Nephron (organoid): ENCODE measurements around the gene CTIF.
A peak's percentile ranks its signal among the peaks of the same experiment; 100 is the strongest.

Source experiments
- H3K27ac Mint-ChIP-seq, 3 experiments: 2 replicates each; pipeline ENCODE4 v1.8.0; 2020; ENCODE audit warnings: mixed read lengths in 3 of 3, mild to moderate bottlenecking in 2 of 3, moderate library complexity in 1 of 3
- H3K27me3 Mint-ChIP-seq: 2 replicates; pipeline ENCODE4 v1.8.0; 2021; ENCODE audit warnings: low read depth, mild to moderate bottlenecking, moderate library complexity, mixed read lengths
- H3K36me3 Mint-ChIP-seq: 2 replicates; pipeline ENCODE4 v1.8.0; 2020; ENCODE audit warnings: low read depth, mixed read lengths
- H3K4me1 Mint-ChIP-seq: 2 replicates; pipeline ENCODE4 v1.8.0; 2020; ENCODE audit warnings: mixed read lengths
- H3K4me3 Mint-ChIP-seq, 3 experiments: 2 replicates each; pipeline ENCODE4 v1.8.0; 2020; ENCODE audit warnings: mild to moderate bottlenecking in 3 of 3, mixed read lengths in 3 of 3, moderate library complexity in 2 of 3
- H3K9me3 Mint-ChIP-seq: 2 replicates; pipeline ENCODE4 v1.8.0; 2020; ENCODE audit warnings: mixed read lengths
- CTCF ChIP-seq, 3 experiments: fragments of 200-600 bp; sonication (generic); IDR thresholded peaks; one replicate each; pipeline ENCODE4 v1.5.0; 2021; ENCODE audit warnings: antibody characterized with exemption in 3 of 3; ENCODE audit not compliant: unreplicated experiment in 3 of 3

CTIF gene

GRCh38 chr18:48672671-48673340 lies 134.0 kb downstream of the CTIF start:
- no peak for TF ChIP-seq CTCF (IDR thresholded peaks at IDR 0.05; ENCODE audit: unreplicated experiment in 3 of 3)
- no peaks in the 10 kb centered on the region for H3K27me3 Mint-ChIP-seq
- H3K4me1 Mint-ChIP-seq: peaks cover 4% of the 10 kb centered on the region
- peaks cover 21% of the 10 kb centered on the region for H3K36me3 Mint-ChIP-seq
- no peak overlapping the region for H3K4me3 Mint-ChIP-seq
- peaks cover 11% of the 10 kb centered on the region for H3K9me3 Mint-ChIP-seq
- no peak overlapping the region for H3K27ac Mint-ChIP-seq

GRCh38 chr18:48673456-48673852 lies 134.6 kb downstream of the CTIF start:
- H3K27me3 Mint-ChIP-seq: no peaks in the 10 kb centered on the region
- TF ChIP-seq CTCF (IDR thresholded peaks at IDR 0.05; ENCODE audit: unreplicated experiment in 3 of 3): no peak
- peaks cover 6% of the 10 kb centered on the region for H3K4me1 Mint-ChIP-seq
- H3K36me3 Mint-ChIP-seq: peaks cover 21% of the 10 kb centered on the region
- H3K9me3 Mint-ChIP-seq: peaks cover 11% of the 10 kb centered on the region
- no peak overlapping the region for H3K27ac Mint-ChIP-seq
- H3K4me3 Mint-ChIP-seq: no peak overlapping the region

- H3K27me3 Mint-ChIP-seq: no peaks in the 10 kb centered on the region
- peaks cover 21% of the 10 kb centered on the region for H3K36me3 Mint-ChIP-seq
- H3K4me3 Mint-ChIP-seq: no peak overlapping the region
- no peak for TF ChIP-seq CTCF (IDR thresholded peaks at IDR 0.05; ENCODE audit: unreplicated experiment in 3 of 3)
- H3K27ac Mint-ChIP-seq: no peak overlapping the region
- peaks cover 9% of the 10 kb centered on the region for H3K4me1 Mint-ChIP-seq
- H3K9me3 Mint-ChIP-seq: peaks cover 11% of the 10 kb centered on the region
Measured at GRCh38 chr18:48673853-48674721, 135.3 kb downstream of the CTIF start.

GRCh38 chr18:48674758-48675351 lies 136.0 kb downstream of the CTIF start:
- H3K36me3 Mint-ChIP-seq: peaks cover 19% of the 10 kb centered on the region
- no peak for TF ChIP-seq CTCF (IDR thresholded peaks at IDR 0.05; ENCODE audit: unreplicated experiment in 3 of 3)
- no peaks in the 10 kb centered on the region for H3K27me3 Mint-ChIP-seq
- H3K9me3 Mint-ChIP-seq: peaks cover 11% of the 10 kb centered on the region
- peaks cover 17% of the 10 kb centered on the region for H3K4me1 Mint-ChIP-seq
- no peak overlapping the region for H3K27ac Mint-ChIP-seq
- H3K4me3 Mint-ChIP-seq: no peak overlapping the region

- peaks cover 11% of the 10 kb centered on the region for H3K9me3 Mint-ChIP-seq
- peaks cover 14% of the 10 kb centered on the region for H3K36me3 Mint-ChIP-seq
- no peak overlapping the region for H3K4me3 Mint-ChIP-seq
- no peaks in the 10 kb centered on the region for H3K27me3 Mint-ChIP-seq
- no peak overlapping the region for H3K27ac Mint-ChIP-seq
- peaks cover 17% of the 10 kb centered on the region for H3K4me1 Mint-ChIP-seq
- peak; percentile 90 to 95 (median 91) for TF ChIP-seq CTCF (IDR thresholded peaks at IDR 0.05; ENCODE audit: unreplicated experiment in 3 of 3)
Measured at GRCh38 chr18:48675352-48675761, 136.5 kb downstream of the CTIF start.
